Thymus (tissue), 11 donors: Measurements from ENCODE around the gene PRAMEF15. TPM values are rescaled to one million over a fixed set of nuclear protein-coding genes. Genes with fewer than 3 reads are reported as not detected.
"Not testable (repeated sequence)": the region's sequence is repeated elsewhere in the genome, so short reads cannot be mapped to it uniquely, and the experiment has no call there.

Source experiments
- DNase-seq, 9 donors: peaks; one replicate each; pipeline ENCODE4 v3.0.0-alpha.2; 2013; ENCODE audit warnings: low spot score in 9 of 9, low read depth in 6 of 9, missing footprints in 1 of 9
- H3K27ac ChIP-seq, 2 donors: one replicate each; pipeline ENCODE4 v1.5.1; 2013; ENCODE audit warnings: control low read depth in 1 of 2, low read depth in 1 of 2, low read length in 1 of 2, mild to moderate bottlenecking in 1 of 2, moderate library complexity in 1 of 2
- H3K27me3 ChIP-seq, 2 donors: one replicate each; pipeline ENCODE4 v1.5.1; 2013; ENCODE audit warnings: low read length in 1 of 2; ENCODE audit not compliant: control insufficient read depth in 2 of 2, insufficient read depth in 1 of 2
- H3K36me3 ChIP-seq, 2 donors: one replicate each; pipeline ENCODE4 v1.5.1; 2013; ENCODE audit warnings: low read length in 1 of 2, mild to moderate bottlenecking in 1 of 2, moderate library complexity in 1 of 2; ENCODE audit not compliant: control insufficient read depth in 2 of 2, insufficient read depth in 2 of 2
- H3K4me1 ChIP-seq, 2 donors: one replicate each; pipeline ENCODE4 v1.5.1; 2013; ENCODE audit warnings: low read length in 2 of 2; ENCODE audit not compliant: control insufficient read depth in 2 of 2, insufficient read depth in 2 of 2
- H3K4me3 ChIP-seq, 2 donors: one replicate each; pipeline ENCODE4 v1.5.1; 2013; ENCODE audit warnings: low read length in 2 of 2, control low read depth in 1 of 2, mild to moderate bottlenecking in 1 of 2
- H3K9me3 ChIP-seq, 2 donors: one replicate each; pipeline ENCODE4 v1.5.1; 2013; ENCODE audit warnings: low read length in 1 of 2, mild to moderate bottlenecking in 1 of 2; ENCODE audit not compliant: control insufficient read depth in 2 of 2, insufficient read depth in 1 of 2
- WGBS: extraction: QIAGEN DNeasy Blood & Tissue Kit; methylation state at CpG from one replicate; pipeline ENCODE4 v1.1.7; 2013; 5-methylcytosine and 5-hydroxymethylcytosine counted together
- polyA plus RNA-seq: library from polyadenylated mRNA; stranded (reverse); fragments of 200-250 nt; gene quantifications from one replicate; pipeline ENCODE4 v1.2.3, GENCODE V29; 2013
- total RNA-seq: library from RNA; stranded (reverse); fragments of 120-200 nt; gene quantifications from one replicate; pipeline ENCODE4 v1.2.4, GENCODE V29; 2013
- donor health status: healthy.

The PRAMEF15 gene
- total and polyA plus RNA-seq, 2 donors: 0.25 TPM; not detected in 1

DNA sequence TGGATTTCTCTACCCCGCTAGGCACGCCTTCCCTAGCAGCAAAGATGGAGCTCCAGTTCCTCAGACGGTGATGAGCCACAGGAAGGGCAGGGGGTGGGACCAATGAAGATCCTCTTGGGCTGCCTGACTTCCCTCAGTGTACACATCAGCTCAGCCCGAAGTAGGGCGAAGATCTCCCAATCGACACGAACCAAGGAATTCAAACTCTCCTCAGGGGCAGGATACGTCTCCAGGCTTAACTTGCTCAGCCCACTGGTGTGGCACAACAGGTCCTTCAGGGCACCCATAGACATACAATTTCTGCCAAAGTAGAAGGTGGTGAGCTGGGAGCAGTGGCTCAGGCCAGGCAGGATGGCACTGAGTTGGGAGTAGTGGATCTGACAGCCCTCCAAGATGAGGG is 27.1 kb downstream of the PRAMEF15 start:
- 93% methylated on average over 8 of the region's 8 CpGs for WGBS
- H3K9me3 ChIP-seq, H3K4me3 ChIP-seq, H3K36me3 ChIP-seq, H3K27ac ChIP-seq, DNase-seq, H3K4me1 ChIP-seq, H3K27me3 ChIP-seq: not testable (repeated sequence)

GRCh38 chr1:13347034-13347433 is 31.7 kb downstream of the PRAMEF15 start, which contains the start of gene PRAMEF14:
PRAMEF14 (minus strand) TSS chr1:13347134; CDS start chr1:13345314, 1,820 bp downstream.
- not testable (repeated sequence) for H3K4me3 ChIP-seq, H3K36me3 ChIP-seq, DNase-seq, H3K27ac ChIP-seq, H3K9me3 ChIP-seq, H3K4me1 ChIP-seq, H3K27me3 ChIP-seq
- 68% methylated on average over 7 of the region's 7 CpGs for WGBS

- H3K9me3 ChIP-seq, DNase-seq, H3K36me3 ChIP-seq, H3K4me1 ChIP-seq, H3K27ac ChIP-seq, H3K4me3 ChIP-seq, H3K27me3 ChIP-seq: not testable (repeated sequence)
- WGBS: 94% methylated on average over 8 of the region's 8 CpGs
These were observed 38.1 kb downstream of the PRAMEF15 start for GRCh38 chr1:13353476-13353875.

- not testable (repeated sequence) for H3K27ac ChIP-seq
These were observed 39.1 kb downstream of the PRAMEF15 start for GRCh38 chr1:13354475-13354874.

DNA sequence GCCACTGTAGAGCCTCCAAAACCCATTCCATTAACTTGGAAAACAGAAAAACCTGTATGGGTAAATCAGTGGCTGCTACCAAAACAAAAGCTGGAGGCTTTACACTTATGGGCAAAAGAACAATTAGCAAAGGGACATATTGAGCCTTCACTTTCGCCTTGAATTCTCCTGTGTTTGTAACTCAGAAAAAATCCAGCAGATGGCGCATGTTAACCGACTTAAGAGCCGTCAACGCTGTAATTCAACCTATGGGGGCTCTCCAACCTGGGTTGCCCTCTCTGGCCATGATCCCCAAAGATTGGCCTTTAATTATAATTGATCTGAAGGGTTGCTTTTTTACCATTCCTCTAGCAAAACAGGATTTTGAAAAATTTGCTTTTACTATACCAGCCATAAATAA is 41.4 kb downstream of the PRAMEF15 start:
- not testable (repeated sequence) for H3K27ac ChIP-seq, H3K9me3 ChIP-seq, H3K4me1 ChIP-seq, H3K27me3 ChIP-seq, H3K36me3 ChIP-seq, H3K4me3 ChIP-seq
- peak in 6 of 9 donors; percentile 17 to 62 (median 30) for DNase-seq
- 0% methylated on average over 5 of the region's 5 CpGs for WGBS

More at GRCh38 chr1:13354475-13354874, 39.1 kb downstream of the PRAMEF15 start:
- H3K9me3 ChIP-seq, H3K4me3 ChIP-seq, H3K4me1 ChIP-seq, H3K27me3 ChIP-seq, H3K36me3 ChIP-seq, DNase-seq: not testable (repeated sequence)
- WGBS: 13% methylated on average over 2 of the region's 9 CpGs

- not testable (repeated sequence) for H3K27ac ChIP-seq, H3K36me3 ChIP-seq, H3K4me3 ChIP-seq, H3K9me3 ChIP-seq, H3K4me1 ChIP-seq, H3K27me3 ChIP-seq, DNase-seq
- WGBS: 85% methylated on average over 1 of the region's 7 CpGs
These were observed 47.0 kb downstream of the PRAMEF15 start for GRCh38 chr1:13362364-13362763.

DNA sequence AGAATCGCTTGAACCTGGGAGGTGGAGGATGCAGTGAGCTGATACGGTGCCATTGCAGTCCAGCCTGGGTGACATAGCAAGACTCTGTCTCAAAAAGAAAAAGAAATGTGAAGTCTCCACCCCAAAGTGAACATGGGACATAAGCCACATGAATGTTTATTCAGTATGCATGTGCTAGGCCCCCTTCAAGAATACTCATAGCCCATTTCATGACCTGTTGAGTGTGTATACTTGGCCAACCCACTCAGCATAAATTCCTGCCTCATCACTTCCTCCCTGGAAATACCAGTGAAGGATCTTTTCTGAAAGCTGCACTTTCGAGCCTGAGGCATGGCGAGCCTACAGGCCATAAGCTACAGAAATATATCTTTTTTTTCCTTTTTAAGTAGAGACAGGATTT is 49.5 kb downstream of the PRAMEF15 start:
- H3K9me3 ChIP-seq, H3K27me3 ChIP-seq, DNase-seq, H3K4me3 ChIP-seq, H3K36me3 ChIP-seq, H3K27ac ChIP-seq, H3K4me1 ChIP-seq: not testable (repeated sequence)
- 95% methylated on average over 2 of the region's 4 CpGs for WGBS

- H3K27ac ChIP-seq, H3K9me3 ChIP-seq, H3K27me3 ChIP-seq, DNase-seq, H3K4me3 ChIP-seq, H3K36me3 ChIP-seq, H3K4me1 ChIP-seq: not testable (repeated sequence)
- WGBS: 84% methylated on average over 3 of the region's 3 CpGs
These were observed 51.2 kb downstream of the PRAMEF15 start for GRCh38 chr1:13366536-13366935.

DNA sequence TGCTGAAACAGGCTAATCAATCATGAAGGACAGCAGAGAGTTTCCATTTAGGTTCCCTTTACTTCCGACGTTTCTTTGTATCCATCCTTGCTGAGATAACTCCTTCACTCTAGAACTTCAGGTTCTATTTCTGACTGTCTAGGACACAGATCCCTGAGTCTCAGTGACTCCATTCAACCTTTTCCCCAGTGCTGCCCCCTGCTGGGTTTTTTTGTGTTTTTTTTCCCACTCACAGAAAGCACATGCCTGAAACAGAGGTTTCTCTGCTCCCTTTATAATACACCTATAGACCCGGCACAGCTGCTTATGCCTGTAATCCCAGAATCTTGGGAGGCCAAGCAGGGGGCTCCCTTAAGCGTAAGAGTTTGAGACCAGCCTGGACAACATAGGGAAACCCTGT is 53.2 kb downstream of the PRAMEF15 start:
- H3K4me3 ChIP-seq, H3K36me3 ChIP-seq, H3K9me3 ChIP-seq, H3K27me3 ChIP-seq, H3K4me1 ChIP-seq, H3K27ac ChIP-seq: not testable (repeated sequence)
- peak in 2 of 9 donors; percentile 3 to 8 for DNase-seq
- WGBS: 86% methylated on average over 3 of the region's 4 CpGs
